ENCODE data around the gene IL17RC.

Gene IL17RC

GRCh38 chr3:9965200-9965875 is 48.4 kb downstream of the IL17RC start:
- no CpG with 5 or more reads among the region's 6 CpGs for WGBS (ENCODE audit: extremely low coverage, insufficient coverage, insufficient read length)
- no peak overlapping the region for H3K4me3 ChIP-seq (ENCODE audit: low read depth, low read length)
- no peak overlapping the region for H3K4me2 ChIP-seq (ENCODE audit: low read length)

GRCh38 chr3:9966841-9967240 is 49.9 kb downstream of the IL17RC start:
- no peak overlapping the region for H3K14ac ChIP-seq (ENCODE audit: low read length)
- H3K23ac ChIP-seq (ENCODE audit: low read length): no peak overlapping the region
- H3K79me2 ChIP-seq (ENCODE audit: control insufficient read depth, insufficient read depth, low read length, poor library complexity): no peaks in the 10 kb centered on the region
- H2BK5ac ChIP-seq (ENCODE audit: low read depth, low read length, poor library complexity): no peak overlapping the region
- no peaks in the 10 kb centered on the region for H3K9me3 ChIP-seq (ENCODE audit: insufficient read depth, low read depth, low read length)
- no peaks in the 10 kb centered on the region for H3K27me3 ChIP-seq (ENCODE audit: insufficient read depth, low read length)
- no peak overlapping the region for H4K8ac ChIP-seq (ENCODE audit: low read depth, low read length)
- no peak overlapping the region for H2BK12ac ChIP-seq (ENCODE audit: low read length)
- H3K36me3 ChIP-seq (ENCODE audit: control insufficient read depth in 1 of 2, insufficient read depth in 2 of 2, low read length in 2 of 2): peaks cover 17 to 32% of the 10 kb centered on the region in 2 experiments
- H3K4me2 ChIP-seq (ENCODE audit: low read length): no peak overlapping the region
- H3K27ac ChIP-seq (ENCODE audit: low read depth, low read length): no peak overlapping the region
- no peak overlapping the region for H2BK120ac ChIP-seq (ENCODE audit: insufficient read depth, low read length, poor library complexity)
- no peak overlapping the region for H4K91ac ChIP-seq (ENCODE audit: low read depth, low read length)
- no peak overlapping the region for H2AFZ ChIP-seq (ENCODE audit: insufficient read depth, low read length, poor library complexity)
- H2AK5ac ChIP-seq (ENCODE audit: low read length): no peak overlapping the region
- no peak overlapping the region for H3K18ac ChIP-seq (ENCODE audit: low read length)
- no peak overlapping the region for H3K4ac ChIP-seq (ENCODE audit: low read depth, low read length)
- no peaks in the 10 kb centered on the region for H3K79me1 ChIP-seq (ENCODE audit: low read length)
- H3K4me3 ChIP-seq (ENCODE audit: low read depth, low read length): no peak overlapping the region
- H3K9ac ChIP-seq (ENCODE audit: low read length): no peak overlapping the region
- DNase-seq: no peak
- no peak overlapping the region for H4K12ac ChIP-seq (ENCODE audit: low read depth, low read length)
- no CpG with 5 or more reads among the region's 2 CpGs for WGBS (ENCODE audit: extremely low coverage, insufficient coverage, insufficient read length)
- H3K4me1 ChIP-seq (ENCODE audit: control insufficient read depth in 1 of 2, insufficient read depth in 2 of 2, low read length in 2 of 2): no peaks in the 10 kb centered on the region

More at GRCh38 chr3:9965200-9965875, 48.4 kb downstream of the IL17RC start:
- Histone ChIP-seq H3K9ac (ENCODE audit: low read length) (no peak overlapping the region), H3K4ac (ENCODE audit: low read depth, low read length) (no peak overlapping the region), H3K18ac (ENCODE audit: low read length) (no peak overlapping the region), H2AK5ac (ENCODE audit: low read length) (no peak overlapping the region), H3K36me3 (ENCODE audit: control insufficient read depth in 1 of 2, insufficient read depth in 2 of 2, low read length in 2 of 2) (peaks cover 15 to 25% of the 10 kb centered on the region in 2 experiments), H2AFZ (ENCODE audit: insufficient read depth, low read length, poor library complexity) (no peak overlapping the region), H3K14ac (ENCODE audit: low read length) (no peak overlapping the region), H2BK120ac (ENCODE audit: insufficient read depth, low read length, poor library complexity) (no peak overlapping the region), H4K91ac (ENCODE audit: low read depth, low read length) (no peak overlapping the region), H2BK5ac (ENCODE audit: low read depth, low read length, poor library complexity) (no peak overlapping the region), H3K79me1 (ENCODE audit: low read length) (no peaks in the 10 kb centered on the region), H3K4me1 (ENCODE audit: control insufficient read depth in 1 of 2, insufficient read depth in 2 of 2, low read length in 2 of 2) (no peaks in the 10 kb centered on the region), H3K79me2 (ENCODE audit: control insufficient read depth, insufficient read depth, low read length, poor library complexity) (no peaks in the 10 kb centered on the region), H3K27me3 (ENCODE audit: insufficient read depth, low read length) (no peaks in the 10 kb centered on the region), H3K23ac (ENCODE audit: low read length) (no peak overlapping the region), H2BK12ac (ENCODE audit: low read length) (no peak overlapping the region), H4K8ac (ENCODE audit: low read depth, low read length) (no peak overlapping the region), H4K12ac (ENCODE audit: low read depth, low read length) (no peak overlapping the region), H3K9me3 (ENCODE audit: insufficient read depth, low read depth, low read length) (no peaks in the 10 kb centered on the region), H3K27ac (ENCODE audit: low read depth, low read length) (no peak overlapping the region)
- DNase-seq: no peak

GRCh38 chr3:9969632-9970019 is 52.7 kb downstream of the IL17RC start:
- H4K12ac ChIP-seq (ENCODE audit: low read depth, low read length): no peak overlapping the region
- WGBS (ENCODE audit: extremely low coverage, insufficient coverage, insufficient read length): no CpG with 5 or more reads among the region's 4 CpGs

GRCh38 chr3:9970020-9970652 is 53.2 kb downstream of the IL17RC start:
- H3K23ac ChIP-seq (ENCODE audit: low read length): no peak overlapping the region
- H3K4me3 ChIP-seq (ENCODE audit: low read depth, low read length): no peak overlapping the region
- no peak overlapping the region for H3K18ac ChIP-seq (ENCODE audit: low read length)
- no peak overlapping the region for H3K4ac ChIP-seq (ENCODE audit: low read depth, low read length)
- no CpG with 5 or more reads among the region's 3 CpGs for WGBS (ENCODE audit: extremely low coverage, insufficient coverage, insufficient read length)
- H3K4me1 ChIP-seq (ENCODE audit: control insufficient read depth in 1 of 2, insufficient read depth in 2 of 2, low read length in 2 of 2): no peaks in the 10 kb centered on the region
- no peak overlapping the region for H4K12ac ChIP-seq (ENCODE audit: low read depth, low read length)
- no peaks in the 10 kb centered on the region for H3K9me3 ChIP-seq (ENCODE audit: insufficient read depth, low read depth, low read length)
- no peak overlapping the region for H4K91ac ChIP-seq (ENCODE audit: low read depth, low read length)
- H3K79me1 ChIP-seq (ENCODE audit: low read length): no peaks in the 10 kb centered on the region
- H2BK120ac ChIP-seq (ENCODE audit: insufficient read depth, low read length, poor library complexity): no peak overlapping the region
- no peak overlapping the region for H3K14ac ChIP-seq (ENCODE audit: low read length)
- H2AFZ ChIP-seq (ENCODE audit: insufficient read depth, low read length, poor library complexity): no peak overlapping the region
- H4K8ac ChIP-seq (ENCODE audit: low read depth, low read length): no peak overlapping the region
- no peaks in the 10 kb centered on the region for H3K27me3 ChIP-seq (ENCODE audit: insufficient read depth, low read length)
- no peak overlapping the region for H2BK5ac ChIP-seq (ENCODE audit: low read depth, low read length, poor library complexity)
- H3K9ac ChIP-seq (ENCODE audit: low read length): no peak overlapping the region
- peaks cover 24 to 38% of the 10 kb centered on the region in 2 experiments for H3K36me3 ChIP-seq (ENCODE audit: control insufficient read depth in 1 of 2, insufficient read depth in 2 of 2, low read length in 2 of 2)
- no peak overlapping the region for H3K4me2 ChIP-seq (ENCODE audit: low read length)
- H3K27ac ChIP-seq (ENCODE audit: low read depth, low read length): no peak overlapping the region
- no peak overlapping the region for H2BK12ac ChIP-seq (ENCODE audit: low read length)
- no peak overlapping the region for H2AK5ac ChIP-seq (ENCODE audit: low read length)
- peak; percentile 30 to 72 for DNase-seq
- no peaks in the 10 kb centered on the region for H3K79me2 ChIP-seq (ENCODE audit: control insufficient read depth, insufficient read depth, low read length, poor library complexity)

More at GRCh38 chr3:9969632-9970019, 52.7 kb downstream of the IL17RC start:
- Histone ChIP-seq H3K9ac (ENCODE audit: low read length) (no peak overlapping the region), H3K27ac (ENCODE audit: low read depth, low read length) (no peak overlapping the region), H2BK12ac (ENCODE audit: low read length) (no peak overlapping the region), H2AFZ (ENCODE audit: insufficient read depth, low read length, poor library complexity) (no peak overlapping the region), H3K79me1 (ENCODE audit: low read length) (no peaks in the 10 kb centered on the region), H3K4ac (ENCODE audit: low read depth, low read length) (no peak overlapping the region), H3K14ac (ENCODE audit: low read length) (no peak overlapping the region), H4K91ac (ENCODE audit: low read depth, low read length) (no peak overlapping the region), H3K36me3 (ENCODE audit: control insufficient read depth in 1 of 2, insufficient read depth in 2 of 2, low read length in 2 of 2) (peaks cover 23 to 39% of the 10 kb centered on the region in 2 experiments), H2BK120ac (ENCODE audit: insufficient read depth, low read length, poor library complexity) (no peak overlapping the region), H3K4me2 (ENCODE audit: low read length) (no peak overlapping the region), H3K4me1 (ENCODE audit: control insufficient read depth in 1 of 2, insufficient read depth in 2 of 2, low read length in 2 of 2) (no peaks in the 10 kb centered on the region), H2BK5ac (ENCODE audit: low read depth, low read length, poor library complexity) (no peak overlapping the region), H2AK5ac (ENCODE audit: low read length) (no peak overlapping the region), H3K79me2 (ENCODE audit: control insufficient read depth, insufficient read depth, low read length, poor library complexity) (no peaks in the 10 kb centered on the region), H3K23ac (ENCODE audit: low read length) (no peak overlapping the region), H4K8ac (ENCODE audit: low read depth, low read length) (no peak overlapping the region), H3K4me3 (ENCODE audit: low read depth, low read length) (no peak overlapping the region), H3K9me3 (ENCODE audit: insufficient read depth, low read depth, low read length) (no peaks in the 10 kb centered on the region), H3K27me3 (ENCODE audit: insufficient read depth, low read length) (no peaks in the 10 kb centered on the region), H3K18ac (ENCODE audit: low read length) (no peak overlapping the region)
- no peak for DNase-seq

All from trophoblast cell (in vitro differentiated cells and primary cell).